Stimulated activated CD4-positive, alpha-beta T cell treated with anti-CD3 and anti-CD28 coated beads, Interleukin-12 subunit alpha, Interleukin-12 subunit beta, amount 100 ng/mL, for 48 hours (primary cell): ENCODE measurements around the gene SLC39A7.

ENCODE experiments used
- DNase-seq, 3 donors: peaks; one replicate each; pipeline ENCODE4 v3.0.0-alpha.2; 2020; ENCODE audit warnings: low read depth in 2 of 3, low spot score in 1 of 3

SLC39A7 gene

GRCh38 chr6:33189164-33189563 lies 11.5 kb upstream of the SLC39A7 start:
- no peak for DNase-seq

- DNase-seq = no peak
Measured at GRCh38 chr6:33189625-33190448, 10.8 kb upstream of the SLC39A7 start.

- no peak for DNase-seq
Measured at GRCh38 chr6:33190504-33191107, 10.1 kb upstream of the SLC39A7 start.

GRCh38 chr6:33191383-33192104 lies 9.1 kb upstream of the SLC39A7 start:
- DNase-seq = no peak

- DNase-seq = no peak
Measured at GRCh38 chr6:33192105-33192646, 8.5 kb upstream of the SLC39A7 start, which contains the start of gene COL11A2. COL11A2 (minus strand) TSS chr6:33192467; CDS start chr6:33192240, 227 bp downstream.

GRCh38 chr6:33192671-33193602 lies 7.7 kb upstream of the SLC39A7 start:
- DNase-seq = no peak

- DNase-seq = no peak
Measured at GRCh38 chr6:33193619-33194018, 7.0 kb upstream of the SLC39A7 start.

- no peak for DNase-seq
Measured at GRCh38 chr6:33194431-33194979, 6.2 kb upstream of the SLC39A7 start.

GRCh38 chr6:33195304-33196165 lies 5.1 kb upstream of the SLC39A7 start:
- DNase-seq = no peak

GRCh38 chr6:33197431-33198048 lies 3.1 kb upstream of the SLC39A7 start:
- no peak for DNase-seq

- DNase-seq = no peak
Measured at GRCh38 chr6:33198159-33198852, 2.4 kb upstream of the SLC39A7 start.

- DNase-seq = no peak
Measured at GRCh38 chr6:33198853-33199436, 1.7 kb upstream of the SLC39A7 start.

- peak in 2 of 3 donors; percentile 58 to 75 for DNase-seq
Measured at GRCh38 chr6:33199687-33200218, 914 bp upstream of the SLC39A7 start.

- DNase-seq = no peak
Measured at GRCh38 chr6:33201147-33201545, 479 bp downstream of the SLC39A7 start.

- no peak for DNase-seq
Measured at GRCh38 chr6:33201935-33202334, 1.3 kb downstream of the SLC39A7 start.

- DNase-seq = no peak
Measured at GRCh38 chr6:33202799-33203198, 2.1 kb downstream of the SLC39A7 start.

GRCh38 chr6:33203443-33204164 lies 2.9 kb downstream of the SLC39A7 start:
- DNase-seq = no peak
